ENCODE data around the gene C12orf56.
A peak's percentile ranks its signal among the peaks of the same experiment; 100 is the strongest.

C12orf56 gene, protein sequence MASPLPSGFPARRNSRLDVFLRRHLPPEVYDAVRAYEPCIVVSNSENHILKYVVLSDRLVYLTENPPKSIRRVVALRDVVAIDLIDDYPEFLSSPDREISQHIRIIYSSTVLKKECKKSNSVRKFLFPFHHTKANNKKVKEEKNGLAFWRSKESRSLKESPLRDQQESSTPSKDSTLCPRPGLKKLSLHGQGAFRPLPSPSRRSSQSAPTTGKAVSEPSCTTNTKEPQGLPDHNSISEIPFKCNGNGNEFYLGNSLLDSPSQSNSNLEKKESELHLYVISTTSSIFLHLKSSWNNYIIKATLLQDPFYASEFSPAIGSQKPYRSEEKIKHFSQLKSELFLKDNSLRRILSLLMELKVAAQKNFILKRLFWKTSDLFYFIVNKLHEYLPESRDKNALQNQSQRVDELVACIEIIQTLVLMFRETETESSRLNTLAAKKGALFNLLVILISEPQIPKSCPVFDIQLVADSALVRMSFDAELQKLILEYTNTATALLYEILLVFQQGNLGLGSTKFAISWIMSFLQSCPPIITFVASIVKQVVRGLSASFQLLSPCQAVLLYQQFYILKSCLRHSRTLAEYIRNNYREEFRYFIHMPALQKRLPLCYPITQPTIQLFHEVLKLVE

DNA sequence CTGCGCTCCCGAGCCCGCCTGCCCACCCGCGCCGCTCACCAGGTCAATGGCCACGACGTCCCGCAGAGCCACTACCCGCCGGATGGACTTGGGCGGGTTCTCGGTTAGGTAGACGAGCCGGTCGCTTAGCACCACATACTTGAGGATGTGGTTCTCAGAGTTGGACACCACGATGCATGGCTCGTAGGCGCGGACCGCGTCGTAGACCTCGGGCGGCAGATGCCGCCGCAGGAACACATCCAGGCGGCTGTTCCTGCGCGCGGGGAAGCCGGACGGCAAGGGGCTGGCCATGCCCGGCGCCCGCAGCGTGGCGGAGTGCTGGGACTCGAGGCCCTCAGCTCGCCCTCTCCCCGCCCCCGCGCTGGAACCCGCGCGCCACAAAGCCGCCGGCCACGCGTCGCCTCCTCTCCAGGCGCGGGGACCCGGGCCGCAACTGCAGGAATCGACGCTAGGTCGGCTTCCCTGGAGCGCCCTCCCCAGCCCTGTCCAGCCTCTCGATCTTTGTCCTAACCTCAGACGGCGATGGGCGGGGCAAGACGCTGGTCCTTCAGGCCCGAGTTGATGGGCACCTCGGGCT is at the start of gene C12orf56:
Gene C12orf56, minus strand, starts transcription at position 484 of the 577 bp plus-strand sequence. Its CDS starts 193 bp downstream, at position 291.
- no peak for DNase-seq

DNA sequence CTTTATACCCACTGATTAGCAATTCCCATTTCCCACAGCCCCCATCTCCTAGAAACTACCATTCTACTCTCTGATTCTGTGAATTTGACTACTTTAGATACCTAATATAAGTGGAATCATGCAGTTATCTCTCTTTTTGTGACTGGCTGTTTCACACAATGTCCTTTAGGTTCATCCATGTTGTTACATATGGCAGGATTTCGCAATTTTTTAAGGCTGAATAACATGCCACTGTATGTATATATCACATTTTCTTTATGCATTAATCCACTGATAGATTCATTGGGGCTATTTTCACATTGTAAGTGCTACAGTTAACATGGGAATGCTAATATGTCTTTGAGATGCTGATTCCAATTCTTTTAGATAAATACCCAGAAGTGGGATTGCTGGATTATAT is 49.5 kb upstream of the C12orf56 start:
- no peak for DNase-seq

DNA sequence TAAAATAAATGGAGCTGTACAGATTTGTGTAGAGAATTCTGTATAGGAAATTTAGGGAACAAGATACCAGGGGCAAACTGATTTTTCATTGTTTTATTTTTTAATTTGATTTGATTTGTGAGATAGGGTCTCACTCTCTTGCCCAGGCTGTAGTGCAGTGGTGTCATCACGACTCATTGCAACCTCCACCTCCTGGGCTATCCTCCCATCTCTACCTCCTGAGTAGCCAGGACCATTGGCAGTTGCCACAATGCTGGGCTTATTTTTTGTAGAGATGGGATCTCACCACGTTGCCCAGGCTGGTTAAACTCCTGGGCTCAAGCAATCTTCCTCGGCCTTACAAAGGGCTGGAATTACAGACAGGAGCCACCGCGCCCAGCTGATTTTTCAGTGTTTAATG is 43.4 kb upstream of the C12orf56 start:
- no peak for DNase-seq

DNA sequence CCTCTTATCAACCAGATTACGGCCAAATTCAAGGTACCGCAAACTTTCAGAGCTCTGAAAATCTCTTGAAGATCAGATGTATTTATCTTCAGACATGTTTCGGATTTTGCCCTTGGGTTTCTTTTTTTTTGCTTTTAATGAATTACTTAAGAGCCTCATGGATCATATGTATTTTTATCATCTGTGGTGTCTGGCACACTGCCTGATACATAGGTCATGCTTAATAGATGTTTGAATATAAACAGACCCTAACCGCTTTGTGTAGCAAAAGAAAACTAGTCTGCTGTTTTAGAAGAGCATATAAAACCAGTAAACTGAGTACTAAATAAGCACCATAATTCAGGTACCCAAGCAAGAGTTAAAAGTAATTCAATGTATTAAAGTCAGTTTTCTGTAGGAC is 41.2 kb upstream of the C12orf56 start:
- no peak for DNase-seq

DNA sequence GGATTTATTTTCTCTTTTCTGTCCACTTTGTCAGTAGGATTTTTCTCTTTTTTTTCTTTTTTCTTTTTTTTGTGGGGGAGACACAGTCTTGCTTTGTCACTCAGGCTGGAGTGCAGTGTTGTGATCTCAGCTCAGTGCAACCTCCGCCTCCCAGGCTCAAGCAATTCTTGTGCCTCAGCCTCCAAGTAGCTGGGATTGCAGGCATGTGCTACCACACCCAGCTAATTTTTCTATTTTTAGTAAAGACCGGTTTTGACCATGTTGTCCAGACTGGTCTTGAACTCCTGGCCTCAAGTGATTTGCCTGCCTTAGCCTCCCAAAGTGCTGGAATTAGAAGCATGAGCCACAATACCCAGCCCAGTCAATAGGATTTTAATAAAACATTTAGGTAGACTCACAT is 40.3 kb upstream of the C12orf56 start:
- DNase-seq = no peak

DNA sequence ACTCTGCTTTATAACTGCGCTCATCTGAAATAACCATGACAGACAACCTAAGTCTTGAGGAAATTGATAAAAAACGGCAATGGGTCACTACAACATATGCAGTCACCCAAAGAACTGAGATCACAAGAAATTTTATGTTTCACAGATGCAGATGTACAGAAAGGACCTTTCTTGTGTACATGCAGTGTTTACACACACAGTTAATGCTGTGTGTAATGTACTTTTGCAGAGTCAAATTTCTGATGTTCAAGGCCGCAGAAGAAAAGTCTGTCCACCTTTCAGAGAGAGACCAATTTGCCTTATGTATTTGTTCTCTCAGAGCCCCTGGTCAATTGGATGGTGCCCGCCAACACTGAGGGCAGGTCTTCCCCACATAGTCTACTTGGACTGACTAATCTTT is 38.4 kb upstream of the C12orf56 start:
- DNase-seq = no peak

DNA sequence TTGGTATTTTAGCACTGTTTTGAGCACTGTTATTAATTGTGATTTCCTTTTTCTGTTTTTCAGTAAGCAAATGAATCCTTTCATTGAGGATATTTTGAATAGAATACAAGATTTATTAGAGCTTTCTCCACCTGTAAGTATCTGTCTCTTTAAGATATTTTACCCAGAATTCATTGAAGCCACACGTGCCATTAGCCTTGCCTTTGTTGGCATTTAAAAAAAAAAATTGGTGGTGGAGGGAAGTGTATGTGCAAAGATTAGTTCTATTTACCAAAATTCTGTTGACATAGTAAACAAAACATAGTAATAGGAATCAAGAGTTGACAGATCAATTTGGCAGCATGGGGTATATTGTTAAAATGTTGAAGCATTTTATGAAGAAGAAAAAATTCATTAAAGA is 37.4 kb upstream of the C12orf56 start:
- no peak for DNase-seq

DNA sequence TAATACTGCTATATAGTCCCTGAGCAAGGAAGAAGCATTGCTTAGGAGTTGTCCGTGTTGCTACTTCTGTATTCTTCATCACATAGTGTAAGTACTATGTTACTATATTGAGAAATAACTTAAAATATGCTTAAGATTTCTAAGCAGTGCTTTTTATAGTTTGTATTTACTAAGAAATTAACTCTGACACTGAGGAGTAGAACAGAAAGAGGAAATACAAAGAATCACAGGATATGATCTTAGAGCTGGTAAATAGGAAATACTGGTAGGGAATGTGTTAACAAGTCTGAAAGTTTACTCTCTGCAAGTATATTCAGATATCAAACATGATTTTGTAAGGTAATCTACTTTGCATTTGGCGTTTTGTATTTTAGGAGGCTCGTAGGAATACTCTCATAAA is 29.1 kb upstream of the C12orf56 start:
- DNase-seq = no peak

DNA sequence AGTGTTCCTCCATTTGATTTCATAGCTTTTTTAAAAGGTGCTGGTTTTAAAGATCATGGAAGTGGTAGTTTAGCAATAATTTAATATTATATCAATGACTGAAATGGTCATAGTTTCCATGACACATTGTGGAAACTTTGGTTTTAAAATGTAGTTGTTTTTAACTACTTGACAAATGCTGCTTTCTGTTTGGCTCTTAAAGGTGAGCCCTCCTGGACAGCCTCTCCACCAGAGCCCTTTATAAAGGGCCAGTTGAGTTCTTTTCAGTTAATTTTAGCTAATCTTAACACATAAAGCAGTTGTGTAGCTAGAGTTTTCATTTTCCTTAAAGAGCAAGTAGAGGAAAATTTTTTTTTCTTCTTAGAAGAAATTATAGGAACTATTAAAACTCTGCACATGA is 27.7 kb upstream of the C12orf56 start:
- no peak for DNase-seq

DNA sequence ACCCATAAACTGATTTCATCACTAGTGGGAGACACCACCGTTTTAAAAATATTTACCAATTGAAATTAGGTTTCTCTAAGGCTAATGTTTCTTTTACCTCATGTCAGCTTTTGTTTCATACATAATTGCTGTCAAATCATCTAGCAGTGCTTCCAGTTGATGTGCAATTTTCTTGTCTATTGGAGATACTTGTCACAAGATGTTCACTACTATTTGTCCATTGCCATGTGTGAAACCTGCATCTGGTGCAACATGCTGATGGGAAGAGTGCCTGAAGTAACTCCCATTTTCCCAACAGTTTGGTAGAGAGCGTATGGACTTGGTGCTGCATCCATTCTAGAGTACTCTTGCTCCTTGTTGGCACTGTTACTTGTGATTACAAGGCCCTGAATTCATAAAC is 23.3 kb upstream of the C12orf56 start:
- DNase-seq = no peak

DNA sequence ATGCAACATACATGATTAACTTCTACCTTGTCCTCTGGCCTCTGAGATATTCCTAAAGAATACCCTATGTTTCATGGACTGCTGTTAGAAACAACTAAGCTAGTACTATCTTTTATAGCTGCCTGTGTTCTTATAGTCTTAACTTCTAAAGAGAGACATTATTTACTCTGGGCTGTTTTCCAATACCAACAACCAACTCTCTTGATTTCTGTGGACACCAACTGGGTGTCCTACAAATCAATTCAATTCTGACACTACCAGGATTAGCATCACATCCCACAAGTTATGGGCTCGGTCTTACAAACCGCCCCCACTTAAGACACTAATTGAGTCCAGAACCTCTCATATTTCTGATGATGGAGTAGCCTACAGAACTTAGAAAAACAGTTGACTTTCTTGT is 21.9 kb upstream of the C12orf56 start:
- no peak for DNase-seq

DNA sequence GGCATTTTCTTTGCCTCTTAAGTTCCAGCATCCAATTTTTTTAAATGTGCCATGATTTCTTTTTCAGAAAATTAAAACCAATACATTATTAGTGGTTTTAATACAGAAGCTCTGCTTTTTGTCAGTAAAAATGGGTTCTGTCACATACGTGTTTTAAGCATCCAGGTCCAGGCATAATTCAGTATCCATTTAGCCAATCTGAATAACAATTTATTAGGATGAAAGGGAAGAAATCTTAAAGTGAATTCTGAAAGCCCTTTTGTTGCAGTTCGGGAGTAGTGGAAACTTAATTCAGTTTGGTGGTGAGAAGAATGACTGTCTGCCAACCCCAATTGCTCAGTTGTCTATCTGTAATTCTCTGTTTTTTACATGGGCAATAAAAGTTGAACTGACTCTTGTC is 20.9 kb upstream of the C12orf56 start:
- DNase-seq = no peak

DNA sequence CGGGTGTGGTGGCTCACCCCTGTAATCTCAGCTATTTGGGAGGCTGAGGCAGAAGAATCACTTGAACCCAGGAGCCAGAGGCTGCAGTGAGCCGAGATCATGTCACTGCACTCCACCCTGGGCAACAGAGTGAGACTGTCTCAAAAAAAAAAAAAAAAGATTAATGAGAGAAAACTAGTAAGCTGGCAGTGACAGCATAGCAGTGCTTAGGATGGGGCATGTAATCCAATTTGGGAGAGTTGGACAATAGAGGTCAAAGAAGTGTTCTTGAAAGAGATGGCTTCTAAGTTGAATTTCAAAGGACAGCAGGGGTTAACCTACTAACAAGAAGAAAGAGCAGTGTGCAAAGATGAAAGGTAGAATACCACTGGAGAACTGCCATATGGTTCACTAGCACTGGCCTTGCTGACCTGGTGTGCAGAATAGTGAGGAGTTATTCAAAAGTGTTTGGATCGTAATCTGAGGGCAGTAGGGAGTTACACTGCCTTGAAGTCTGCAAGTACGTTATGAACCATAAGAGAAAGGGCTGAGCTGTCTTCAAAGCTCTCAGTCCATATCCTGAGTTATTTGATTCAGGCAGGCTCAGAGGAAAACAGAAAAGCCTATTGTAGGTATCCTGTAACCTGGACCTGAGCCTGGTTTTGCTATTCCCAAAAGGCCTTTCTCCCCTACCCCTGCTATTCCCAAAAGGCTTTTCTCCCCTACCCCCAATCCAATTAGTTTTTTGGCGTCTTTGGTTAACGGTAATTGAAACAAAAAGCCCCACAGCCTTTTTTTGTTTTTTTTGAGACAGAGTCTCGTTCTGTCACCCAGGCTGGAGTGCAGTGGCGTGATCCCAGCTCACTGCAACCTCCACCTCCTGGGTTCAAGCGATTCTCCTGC is 17.0 kb upstream of the C12orf56 start:
- DNase-seq = no peak

DNA sequence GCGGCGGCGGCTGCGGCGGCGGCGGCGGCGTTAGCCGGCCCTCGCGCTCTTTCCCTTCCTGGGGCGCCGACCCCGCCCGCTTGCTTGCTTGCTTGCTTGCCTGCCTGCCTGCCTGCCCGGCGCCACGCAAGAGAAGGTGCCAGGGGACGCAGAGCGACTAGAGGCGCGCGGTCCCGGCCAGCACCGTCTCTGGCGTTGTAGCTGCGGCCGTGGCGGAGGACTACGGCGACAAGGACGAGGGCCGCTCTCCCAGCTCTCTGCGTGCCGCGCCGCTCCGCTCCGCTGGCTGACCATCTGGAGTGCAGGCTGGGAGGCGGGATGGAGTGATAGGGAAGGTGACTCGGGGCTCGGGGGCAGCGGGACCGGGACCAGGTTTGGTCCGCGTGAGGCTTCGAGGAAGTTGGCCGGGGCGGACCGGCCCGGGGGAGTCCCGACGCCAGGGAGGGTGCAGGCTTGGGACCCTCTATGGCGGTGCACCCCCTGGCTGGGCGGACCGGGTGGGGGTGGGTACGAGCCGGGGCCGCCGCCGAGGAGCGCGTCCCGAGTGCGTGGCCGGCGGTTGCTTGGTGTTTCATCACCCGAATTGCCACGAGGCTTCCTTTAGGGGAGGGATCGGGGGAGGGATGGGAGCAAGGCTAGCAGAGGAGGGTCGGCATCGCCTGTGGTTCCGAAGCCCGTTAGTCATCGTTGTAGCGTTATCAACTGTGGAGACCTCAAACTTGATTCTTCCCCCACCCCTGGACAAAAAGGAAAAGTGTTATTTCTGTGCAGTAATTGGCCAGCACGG is 14.1 kb upstream of the C12orf56 start:
- DNase-seq = peak; percentile 64

DNA sequence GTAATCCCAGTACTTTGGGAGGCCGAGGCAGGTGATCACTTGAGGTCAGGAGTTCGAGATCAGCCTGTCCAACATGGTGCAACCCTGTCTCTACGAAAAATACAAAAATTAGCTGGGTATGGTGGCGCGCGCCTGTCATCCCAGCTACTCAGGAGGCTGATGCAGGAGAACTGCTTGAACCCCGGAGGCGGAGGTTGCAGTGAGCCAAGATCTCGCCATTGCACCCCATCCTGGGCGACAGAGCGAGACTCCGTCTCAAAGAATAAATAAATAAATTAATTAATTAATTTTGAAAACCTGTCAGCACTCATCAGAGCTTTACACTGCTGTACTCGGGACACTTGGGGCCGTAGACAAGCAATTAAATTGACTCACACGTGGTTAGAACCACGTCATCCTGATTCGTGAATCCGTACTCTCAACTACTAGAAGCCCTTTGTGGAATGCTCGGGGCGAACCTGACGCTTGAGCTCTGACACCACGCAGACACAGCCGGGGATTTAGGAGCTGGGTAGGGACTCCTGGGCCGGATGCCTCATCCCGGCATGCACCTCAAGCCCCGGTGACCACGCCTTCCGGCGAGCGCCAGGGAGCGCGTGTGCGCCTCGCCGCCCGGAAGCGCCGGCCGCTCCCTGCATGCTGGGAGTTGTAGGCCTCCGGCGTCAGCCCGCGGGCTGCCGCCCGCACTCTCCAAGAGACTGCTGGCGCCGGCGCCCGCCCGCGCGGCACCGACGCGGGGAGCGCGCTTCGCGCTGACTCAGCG is 13.3 kb upstream of the C12orf56 start, which contains the start of gene XPOT:
Gene XPOT, plus strand, starts transcription at position 686 of the 763 bp plus-strand sequence. CDS start 5,644 bp downstream, outside the sequence.
- DNase-seq = peak; percentile 98

DNA sequence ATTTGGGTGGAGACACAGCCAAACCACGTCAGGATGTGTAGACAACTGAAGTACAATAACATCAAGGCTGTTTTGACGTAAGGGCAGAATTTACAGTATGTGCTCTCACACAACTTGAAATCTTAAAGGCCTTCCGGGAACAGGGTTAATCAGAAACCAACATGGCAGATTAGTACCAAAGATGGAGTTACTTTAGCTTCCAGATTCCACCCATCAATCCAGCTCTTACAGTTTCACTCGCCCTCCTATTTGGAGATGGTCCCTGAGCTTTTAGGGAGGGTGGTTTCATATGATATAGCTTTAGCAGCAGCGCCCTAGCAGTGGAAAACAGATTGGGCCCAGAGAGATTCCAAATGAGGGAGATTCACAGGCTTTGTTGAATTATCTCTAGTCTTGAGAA is 11.6 kb upstream of the C12orf56 start:
- no peak for DNase-seq

DNA sequence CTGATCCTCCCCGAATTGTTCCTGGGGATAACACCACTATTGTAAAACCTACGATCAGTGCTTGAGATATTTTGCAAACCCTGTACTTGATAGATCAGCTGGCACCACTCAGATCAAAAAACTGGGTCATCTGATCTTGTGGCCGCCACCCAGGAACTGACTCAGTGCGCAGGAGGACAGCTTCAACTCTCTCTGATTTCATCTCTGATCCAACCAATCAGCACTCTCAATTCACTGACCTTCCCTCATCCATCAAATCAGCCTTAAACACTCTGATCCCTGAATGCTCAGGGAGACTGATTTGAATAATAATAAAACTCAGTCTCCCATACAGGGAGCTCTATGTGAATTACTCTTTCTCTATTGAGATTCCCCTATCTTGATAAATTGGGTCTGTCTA is 9.5 kb upstream of the C12orf56 start:
- DNase-seq = peak; percentile 86

DNA sequence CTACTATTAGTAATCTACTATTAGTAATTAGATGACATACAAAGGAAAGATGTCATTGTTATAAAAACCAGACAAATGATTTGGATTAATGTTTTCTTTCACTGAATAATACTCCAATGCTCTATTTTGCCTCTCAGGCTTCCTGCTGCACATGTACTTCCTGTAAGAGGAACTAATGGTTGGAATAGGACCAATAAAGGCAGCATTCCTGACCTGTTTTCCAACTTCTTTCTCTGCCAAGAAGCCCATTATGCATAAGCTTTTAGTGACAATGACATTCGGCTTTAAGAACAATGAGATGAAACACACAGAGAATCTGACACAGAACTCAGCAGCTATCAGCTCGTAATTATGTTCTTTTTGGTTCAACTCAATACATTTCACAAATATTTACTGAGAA is 5.2 kb upstream of the C12orf56 start:
- DNase-seq = no peak

DNA sequence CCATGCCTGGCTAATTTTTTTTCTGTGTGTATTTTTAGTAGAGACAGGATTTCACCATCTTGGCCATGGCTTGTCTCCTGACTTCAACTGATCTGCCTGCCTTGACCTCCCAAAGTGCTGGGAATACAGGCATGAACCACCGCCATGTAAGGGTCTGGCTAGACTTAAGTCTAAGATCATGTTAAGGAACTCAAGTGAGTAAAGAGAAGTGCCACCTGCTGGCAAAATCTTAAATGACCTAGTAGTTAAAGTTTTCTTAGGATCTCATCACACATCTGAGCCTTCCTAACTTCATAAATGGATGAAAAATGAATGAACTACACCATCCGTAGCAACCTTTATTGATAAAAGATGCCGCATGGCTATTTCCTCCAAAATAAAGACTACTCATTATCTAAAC is 1.7 kb upstream of the C12orf56 start:
- peak; percentile 41 for DNase-seq

DNA sequence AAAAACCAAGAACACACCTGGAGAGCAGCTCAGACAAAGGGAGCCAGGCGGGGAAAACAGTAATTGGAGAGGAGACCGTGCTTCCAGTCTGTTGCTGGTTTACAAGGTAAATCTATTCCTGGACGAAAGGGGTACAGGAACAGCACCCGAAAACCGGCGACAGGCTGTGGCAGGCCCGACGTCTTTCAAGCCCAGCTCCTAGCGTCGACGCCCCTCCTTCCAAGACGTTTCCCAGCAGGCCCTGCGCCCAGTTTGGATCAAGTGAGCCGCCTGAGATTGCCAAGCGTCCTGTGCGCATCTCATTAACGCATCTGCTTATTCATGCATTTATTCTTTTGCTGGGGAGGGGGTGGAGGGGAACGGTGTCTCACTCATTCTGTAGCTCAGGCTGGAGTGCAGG is 1.4 kb downstream of the C12orf56 start:
- no peak for DNase-seq

DNA sequence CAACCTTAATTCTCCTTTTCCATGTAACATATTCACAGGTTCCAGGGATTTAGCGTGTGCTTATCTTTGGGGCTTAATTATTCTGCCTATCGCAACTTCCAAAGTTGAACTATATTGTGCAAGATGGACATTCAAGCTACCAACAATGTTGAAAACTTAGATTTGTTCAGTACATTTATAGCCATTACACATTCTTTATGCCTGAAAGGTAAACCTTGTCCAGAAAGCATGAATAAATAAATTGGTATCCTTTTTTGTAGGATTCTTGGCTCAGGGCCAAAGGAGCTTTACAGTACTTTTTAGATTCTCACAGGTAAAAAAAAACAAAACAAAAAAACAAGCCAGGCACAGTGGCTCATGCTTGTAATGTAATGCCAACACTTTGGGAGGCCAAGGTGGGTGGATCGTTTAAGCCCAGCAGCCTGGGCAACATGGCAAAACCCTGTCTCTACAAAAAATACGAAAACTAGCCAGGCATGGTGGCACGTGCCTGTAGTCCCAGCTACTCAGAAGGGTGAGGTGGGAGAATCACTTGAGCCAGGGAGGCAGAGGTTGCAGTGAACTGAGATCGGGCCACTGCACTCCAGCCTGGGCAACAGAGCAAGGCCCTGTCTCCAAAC is 3.3 kb downstream of the C12orf56 start:
- no peak for DNase-seq
